ENCODE results near the gene PCDH9.

- TF ChIP-seq EZH2phosphoT487 (IDR thresholded peaks at IDR 0.05; ENCODE audit: low read depth): no peak
- no peak for TF ChIP-seq CTCF (IDR thresholded peaks at IDR 0.05; ENCODE audit: low read depth, low read length)
Observed at GRCh38 chr13:67042556-67042955, 187.6 kb downstream of the PCDH9 start.

Data from OCI-LY3 (cell line).